B cell (primary cell): ENCODE data around the gene EBF3.

Experiments used
- CTCF ChIP-seq: fragments of 200-600 bp; IDR thresholded peaks from one replicate; pipeline ENCODE4 v1.8.0; 2022; ENCODE audit warnings: antibody characterized with exemption, mild to moderate bottlenecking
- EZH2 ChIP-seq: IDR thresholded peaks from 2 replicates; pipeline ENCODE4 v1.6.1; 2012; ENCODE audit warnings: borderline replicate concordance, low read depth, mild to moderate bottlenecking, moderate library complexity, low read length; ENCODE audit not compliant: insufficient read depth, poor library complexity, severe bottlenecking

- TF ChIP-seq CTCF (no peak), EZH2 (no peak)
These were observed 35.1 kb upstream of the EBF3 start for GRCh38 chr10:129999140-129999539.
